ENCODE results near the gene KCNH3.
"Not testable (repeated sequence)": the region's sequence is repeated elsewhere in the genome, so short reads cannot be mapped to it uniquely, and the experiment has no call there.

Gene KCNH3

GRCh38 chr12:49588281-49588680 lies 49.5 kb downstream of the KCNH3 start:
- Histone ChIP-seq H3K4me1 (peaks cover 5% of the 10 kb centered on the region), H3K4me3 (ENCODE audit: low read depth, low read length) (no peak overlapping the region), H3K27me3 (no peaks in the 10 kb centered on the region), H3K36me3 (peaks cover 9% of the 10 kb centered on the region), H3K9me3 (no peaks in the 10 kb centered on the region)
- no peak for DNase-seq
- TF ChIP-seq CTCF (IDR thresholded peaks at IDR 0.05; ENCODE audit: low read depth, low read length) = no peak

- peaks cover 5% of the 10 kb centered on the region; the same call in 1 of the 2 replicates for H3K4me1 ChIP-seq
- H3K36me3 ChIP-seq = peaks cover 4% of the 10 kb centered on the region
- H3K4me3 ChIP-seq (ENCODE audit: low read depth, low read length) = no peak overlapping the region
- H3K27me3 ChIP-seq = no peaks in the 10 kb centered on the region
- peak; percentile 46 for DNase-seq
- H3K9me3 ChIP-seq = no peaks in the 10 kb centered on the region
- no peak for TF ChIP-seq CTCF (IDR thresholded peaks at IDR 0.05; ENCODE audit: low read depth, low read length)
These were observed 50.1 kb downstream of the KCNH3 start for GRCh38 chr12:49588721-49589516.

GRCh38 chr12:49598527-49598926 lies 59.7 kb downstream of the KCNH3 start:
- Histone ChIP-seq H3K27me3 (no peaks in the 10 kb centered on the region), H3K9me3 (no peaks in the 10 kb centered on the region), H3K4me3 (ENCODE audit: low read depth, low read length) (no peak overlapping the region), H3K4me1 (no peaks in the 10 kb centered on the region), H3K36me3 (no peaks in the 10 kb centered on the region)
- no peak for DNase-seq
- no peak for TF ChIP-seq CTCF (IDR thresholded peaks at IDR 0.05; ENCODE audit: low read depth, low read length)

GRCh38 chr12:49599961-49600360 lies 61.1 kb downstream of the KCNH3 start:
- Histone ChIP-seq H3K27me3 (no peaks in the 10 kb centered on the region), H3K4me3 (ENCODE audit: low read depth, low read length) (no peak overlapping the region), H3K36me3 (no peaks in the 10 kb centered on the region), H3K4me1 (no peaks in the 10 kb centered on the region), H3K9me3 (no peaks in the 10 kb centered on the region)
- no peak for TF ChIP-seq CTCF (IDR thresholded peaks at IDR 0.05; ENCODE audit: low read depth, low read length)
- no peak for DNase-seq

- H3K36me3 ChIP-seq = no peaks in the 10 kb centered on the region
- H3K4me1 ChIP-seq = no peaks in the 10 kb centered on the region
- no peak for TF ChIP-seq CTCF (IDR thresholded peaks at IDR 0.05; ENCODE audit: low read depth, low read length)
- DNase-seq = no peak
- no peaks in the 10 kb centered on the region for H3K27me3 ChIP-seq
- no peaks in the 10 kb centered on the region for H3K9me3 ChIP-seq
- H3K4me3 ChIP-seq (ENCODE audit: low read depth, low read length) = no peak overlapping the region
These were observed 64.9 kb downstream of the KCNH3 start for GRCh38 chr12:49603721-49604120.

GRCh38 chr12:49604856-49605255 lies 66.0 kb downstream of the KCNH3 start:
- DNase-seq = no peak
- no peak overlapping the region for H3K4me3 ChIP-seq (ENCODE audit: low read depth, low read length)

GRCh38 chr12:49605539-49605938 lies 66.7 kb downstream of the KCNH3 start, which contains the start of gene FAM186B:
Gene FAM186B, minus strand, starts transcription at chr12:49605639. Its CDS starts 162 bp downstream, at chr12:49605477.
- not testable (repeated sequence) for H3K36me3 ChIP-seq; H3K27me3 ChIP-seq; H3K4me3 ChIP-seq (ENCODE audit: low read depth, low read length); DNase-seq; H3K4me1 ChIP-seq; H3K9me3 ChIP-seq

More at GRCh38 chr12:49604856-49605255, 66.0 kb downstream of the KCNH3 start:
- no peak for TF ChIP-seq CTCF (IDR thresholded peaks at IDR 0.05; ENCODE audit: low read depth, low read length)
- Histone ChIP-seq H3K4me1 (no peaks in the 10 kb centered on the region), H3K9me3 (no peaks in the 10 kb centered on the region), H3K27me3 (no peaks in the 10 kb centered on the region), H3K36me3 (no peaks in the 10 kb centered on the region)

Measured in BE2C (cell line).